Stimulated activated CD4-positive, alpha-beta T cell treated with anti-CD3 and anti-CD28 coated beads, Interleukin-4, amount 100 ng/mL, for 48 hours (primary cell): ENCODE measurements around the gene IL20.

Experiments
- DNase-seq, 2 donors: peaks; one replicate each; pipeline ENCODE4 v3.0.0-alpha.2; 2020; ENCODE audit warnings: low read depth in 2 of 2

The IL20 gene

GRCh38 chr1:206878456-206878855 lies 13.0 kb downstream of the IL20 start:
- no peak for DNase-seq

GRCh38 chr1:206880314-206880713 lies 14.9 kb downstream of the IL20 start:
- no peak for DNase-seq

GRCh38 chr1:206882555-206882954 lies 17.1 kb downstream of the IL20 start:
- no peak for DNase-seq

- no peak for DNase-seq
These were observed 17.7 kb downstream of the IL20 start for GRCh38 chr1:206883160-206883559.

- DNase-seq = no peak
These were observed 18.5 kb downstream of the IL20 start for GRCh38 chr1:206883876-206884275.

- no peak for DNase-seq
These were observed 20.1 kb downstream of the IL20 start for GRCh38 chr1:206885341-206886060.

GRCh38 chr1:206886831-206887230 lies 21.4 kb downstream of the IL20 start:
- no peak for DNase-seq

- no peak for DNase-seq
These were observed 22.3 kb downstream of the IL20 start for GRCh38 chr1:206887701-206888100.

- DNase-seq = no peak
These were observed 25.0 kb downstream of the IL20 start for GRCh38 chr1:206890125-206891060.

- DNase-seq = no peak
These were observed 26.0 kb downstream of the IL20 start for GRCh38 chr1:206891412-206891811.

GRCh38 chr1:206892351-206892984 lies 27.0 kb downstream of the IL20 start:
- no peak for DNase-seq

GRCh38 chr1:206893380-206893779 lies 28.0 kb downstream of the IL20 start:
- no peak for DNase-seq

- DNase-seq = no peak
These were observed 29.9 kb downstream of the IL20 start for GRCh38 chr1:206895325-206895724.

GRCh38 chr1:206895837-206896242 lies 30.4 kb downstream of the IL20 start:
- DNase-seq = no peak

- DNase-seq = no peak
These were observed 30.8 kb downstream of the IL20 start for GRCh38 chr1:206896261-206896660.

- DNase-seq = peak; percentile 58 to 71
These were observed 31.8 kb downstream of the IL20 start, which contains the start of gene IL24 for GRCh38 chr1:206897175-206897574. TSS of gene IL24 (plus strand) at chr1:206897443. CDS start at chr1:206897833, 390 bp downstream.

- DNase-seq = no peak
These were observed 32.9 kb downstream of the IL20 start for GRCh38 chr1:206898089-206898914.

- DNase-seq = no peak
These were observed 33.5 kb downstream of the IL20 start for GRCh38 chr1:206898915-206899431.

- no peak for DNase-seq
These were observed 34.3 kb downstream of the IL20 start for GRCh38 chr1:206899717-206900116.

GRCh38 chr1:206900149-206900548 lies 34.7 kb downstream of the IL20 start:
- no peak for DNase-seq

- no peak for DNase-seq
These were observed 36.5 kb downstream of the IL20 start for GRCh38 chr1:206901944-206902343.
